Islet precursor cell (in vitro differentiated cells): ENCODE measurements around the gene XRCC4.

Experiments used
- DNase-seq: peaks from one replicate; pipeline ENCODE4 v3.0.0-alpha.2; 2018

The XRCC4 gene

DNA sequence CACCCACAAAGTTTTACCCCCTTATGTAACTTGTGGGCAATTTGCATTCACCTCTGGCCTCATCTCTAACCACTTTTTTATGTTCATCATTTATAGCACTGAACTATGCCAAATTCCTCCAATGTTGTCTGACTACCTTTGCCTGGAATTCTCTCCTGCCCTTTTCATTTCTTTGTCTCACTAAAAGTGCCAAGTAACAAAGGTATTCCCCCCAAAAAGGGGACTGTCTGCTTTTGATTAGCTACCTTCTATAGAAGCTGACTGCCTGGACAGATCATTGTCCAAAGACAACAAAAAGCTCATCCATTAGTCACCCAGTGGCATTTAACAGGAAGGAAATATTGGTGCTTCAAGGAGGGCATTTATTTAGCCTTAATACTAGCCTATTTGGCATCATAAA is 204.3 kb downstream of the XRCC4 start:
- no peak for DNase-seq

DNA sequence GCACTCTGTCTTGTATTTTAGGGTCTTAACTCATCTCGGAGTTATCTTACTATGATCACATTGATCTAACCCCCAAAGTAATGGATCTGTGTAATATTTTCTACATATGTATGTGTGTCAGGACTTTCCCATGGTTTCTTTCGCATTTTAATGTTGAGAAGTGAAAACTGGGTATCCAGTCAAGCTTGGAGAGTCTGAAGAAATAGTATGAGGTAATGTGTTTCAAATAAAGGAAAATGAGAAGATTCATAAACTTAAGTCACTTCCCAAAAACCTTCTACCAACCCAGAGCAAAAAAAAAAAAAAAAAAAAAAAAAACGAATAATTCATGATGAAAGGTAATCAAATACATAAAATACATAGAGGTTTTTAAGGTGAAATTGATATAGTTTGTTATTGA is 206.4 kb downstream of the XRCC4 start:
- DNase-seq: no peak

- no peak for DNase-seq
Observed at GRCh38 chr5:83285661-83286398, 208.5 kb downstream of the XRCC4 start.

- no peak for DNase-seq
Observed at GRCh38 chr5:83294246-83294645, 216.9 kb downstream of the XRCC4 start.

DNA sequence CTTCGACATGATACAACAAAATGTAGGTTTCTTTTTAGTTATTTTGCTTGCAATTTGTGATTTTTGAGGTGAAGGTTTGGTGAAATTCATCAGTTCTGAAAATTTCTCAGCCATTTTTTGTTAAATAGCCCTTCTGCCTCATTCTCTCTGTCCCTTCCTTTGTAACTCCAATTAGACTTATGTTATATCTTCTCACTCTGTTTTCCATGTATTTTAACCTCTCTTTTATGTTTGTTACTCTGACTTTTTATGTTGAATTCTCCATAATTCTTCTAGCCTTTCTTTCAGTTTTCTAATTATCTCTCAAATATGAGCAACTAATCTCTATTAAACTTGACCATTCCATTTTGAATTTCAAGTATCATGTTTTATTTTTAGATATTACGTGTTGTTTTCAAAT is 222.0 kb downstream of the XRCC4 start:
- no peak for DNase-seq

DNA sequence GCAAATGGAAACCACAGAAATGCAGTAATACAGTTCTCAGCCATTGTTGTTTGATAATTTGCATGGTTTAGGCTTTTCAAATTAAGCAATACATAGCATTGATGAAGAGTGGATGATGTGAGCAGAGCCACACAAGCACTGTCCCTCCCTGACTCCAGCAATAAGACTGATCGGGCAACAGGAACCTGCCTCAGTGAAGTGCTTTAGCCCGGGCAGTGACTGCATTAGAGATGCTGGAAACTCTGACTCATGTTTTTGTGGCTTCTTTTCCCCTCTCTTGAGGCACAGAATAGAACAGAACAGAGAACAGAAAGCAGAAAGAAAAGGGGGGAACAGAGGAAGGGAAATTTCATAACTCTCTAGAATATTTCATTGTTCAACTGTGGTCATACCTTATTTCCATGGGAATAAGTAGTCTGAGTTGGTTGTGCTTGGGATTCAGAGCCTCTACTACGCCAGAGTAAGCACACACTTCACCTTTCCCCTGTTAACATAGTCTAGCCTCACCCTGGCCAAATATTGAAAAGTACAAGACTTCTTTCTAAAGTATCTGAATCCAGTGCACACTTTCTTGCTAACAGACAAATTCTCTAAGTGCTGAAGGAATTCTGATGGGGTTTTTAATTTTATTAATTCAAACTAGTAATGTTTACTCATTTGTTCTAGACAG is 229.4 kb downstream of the XRCC4 start:
- peak; percentile 58 for DNase-seq

GRCh38 chr5:83312663-83313062 is 235.3 kb downstream of the XRCC4 start:
- no peak for DNase-seq

DNA sequence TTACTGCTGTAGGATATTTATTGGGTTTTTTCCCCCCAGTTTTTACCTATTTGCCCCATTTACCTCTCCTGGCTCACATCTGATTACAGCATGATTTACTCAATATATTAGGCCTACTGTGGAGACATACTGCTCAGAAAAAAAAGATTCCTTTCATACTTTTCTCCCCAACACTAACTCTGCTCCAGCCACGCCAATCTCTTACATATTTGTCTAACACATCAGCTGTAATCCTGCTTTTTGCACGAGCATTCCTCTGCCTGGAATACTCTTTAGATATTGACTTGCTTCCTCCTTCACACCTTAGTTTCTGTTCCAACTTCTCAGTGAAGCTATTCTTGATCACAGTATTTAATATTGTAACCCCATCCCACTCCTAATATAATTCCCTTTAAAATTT is 236.1 kb downstream of the XRCC4 start:
- no peak for DNase-seq

- no peak for DNase-seq
Observed at GRCh38 chr5:83321483-83322055, 244.2 kb downstream of the XRCC4 start.

GRCh38 chr5:83322273-83322924 is 245.1 kb downstream of the XRCC4 start:
- no peak for DNase-seq

DNA sequence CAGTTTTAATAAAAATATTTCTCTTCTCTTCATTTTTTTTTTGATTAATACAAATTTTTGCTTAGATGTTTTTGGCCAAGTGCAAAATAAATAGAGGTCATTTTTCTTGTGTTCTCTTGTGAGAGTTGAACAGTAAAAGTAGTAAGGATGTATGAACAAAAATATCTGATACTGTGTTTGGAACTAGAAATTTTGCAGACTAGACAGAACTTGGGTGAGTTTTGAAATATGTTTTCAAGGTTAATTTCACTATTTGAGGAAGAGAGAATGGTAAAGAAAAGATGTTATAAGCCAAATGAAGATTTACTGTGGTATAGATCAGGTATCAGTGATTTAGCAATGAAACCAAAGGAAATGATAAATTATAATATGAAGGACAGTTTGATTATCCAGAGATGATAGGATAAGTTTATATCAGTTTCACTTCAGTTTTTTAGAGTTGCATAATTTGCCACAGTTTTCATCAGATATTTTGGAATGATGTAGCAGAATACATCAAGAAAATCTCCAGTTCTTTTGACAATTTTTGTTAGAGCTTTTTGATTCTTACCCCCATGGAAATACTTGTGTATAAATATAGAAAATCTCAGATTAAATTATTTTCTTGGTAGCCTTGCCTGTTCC is 246.3 kb downstream of the XRCC4 start:
- DNase-seq: no peak

DNA sequence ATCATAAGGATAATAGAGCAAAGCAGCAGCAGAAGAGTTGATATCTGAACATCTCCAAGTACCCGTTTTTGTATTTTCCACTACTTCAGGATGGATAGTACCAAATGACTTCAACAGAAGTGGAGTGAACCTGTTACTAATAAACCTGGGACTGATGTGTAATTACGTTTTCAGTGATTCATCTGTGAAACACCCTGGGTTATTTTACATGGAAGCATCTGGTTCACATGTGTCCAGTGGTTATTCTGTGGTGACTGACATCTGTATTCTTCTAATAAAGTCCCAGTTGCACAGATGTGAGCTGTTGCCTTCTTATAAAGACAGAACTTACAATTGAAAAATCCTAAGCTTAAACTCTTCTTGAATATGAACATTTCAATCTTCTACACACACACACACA is 254.5 kb downstream of the XRCC4 start:
- no peak for DNase-seq

DNA sequence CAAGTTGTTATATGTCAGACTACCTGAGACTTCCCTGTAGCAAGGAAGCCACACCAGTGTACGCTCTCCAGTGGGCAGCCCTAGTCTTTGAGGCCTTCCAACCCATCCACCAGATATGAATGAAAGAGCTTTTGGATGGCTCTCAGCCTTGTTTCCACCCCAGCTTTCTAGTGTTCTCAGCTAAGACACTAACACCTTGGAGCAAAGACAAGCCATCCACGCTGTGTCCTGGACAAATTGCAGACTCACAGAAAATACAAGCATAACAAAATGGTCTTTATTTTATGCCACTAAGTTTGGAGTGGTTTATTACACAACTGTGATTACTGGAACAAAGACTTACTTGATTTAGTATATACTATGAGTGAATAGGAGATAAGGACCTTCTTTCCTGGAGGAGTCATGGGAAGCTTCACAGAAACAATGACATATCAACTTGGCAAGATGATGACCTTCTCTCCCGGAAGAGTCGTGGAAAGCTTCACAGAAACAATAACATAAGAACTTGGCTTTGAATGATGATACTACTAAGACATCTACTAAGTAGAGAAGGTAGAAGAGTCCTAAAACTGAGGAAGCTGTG is 260.2 kb downstream of the XRCC4 start:
- DNase-seq: no peak

- no peak for DNase-seq
Observed at GRCh38 chr5:83340511-83340918, 263.2 kb downstream of the XRCC4 start.

DNA sequence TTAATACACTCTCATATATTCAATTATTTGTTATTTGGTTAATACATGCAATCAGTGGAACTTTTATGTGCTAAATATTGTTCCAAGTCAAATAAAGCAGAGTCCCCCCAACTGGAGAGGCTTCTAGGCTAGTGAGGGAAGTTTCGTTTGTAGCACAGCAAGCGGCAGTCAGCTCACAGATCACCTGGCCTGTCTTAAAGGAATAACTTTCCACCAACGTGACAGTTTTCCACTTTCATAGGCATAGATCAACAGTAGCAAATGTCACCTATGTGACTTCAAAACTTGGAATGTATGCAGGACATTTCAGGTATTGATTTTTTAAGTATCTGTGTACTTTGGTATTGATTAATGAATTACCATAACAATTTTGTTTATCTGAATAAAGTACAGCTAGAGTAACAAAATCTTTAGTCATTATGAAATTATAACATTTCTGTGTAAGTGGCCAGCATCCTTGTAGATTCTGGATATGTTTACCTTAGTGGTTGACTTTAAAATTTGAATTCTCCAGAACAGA is 264.5 kb downstream of the XRCC4 start:
- DNase-seq: no peak

DNA sequence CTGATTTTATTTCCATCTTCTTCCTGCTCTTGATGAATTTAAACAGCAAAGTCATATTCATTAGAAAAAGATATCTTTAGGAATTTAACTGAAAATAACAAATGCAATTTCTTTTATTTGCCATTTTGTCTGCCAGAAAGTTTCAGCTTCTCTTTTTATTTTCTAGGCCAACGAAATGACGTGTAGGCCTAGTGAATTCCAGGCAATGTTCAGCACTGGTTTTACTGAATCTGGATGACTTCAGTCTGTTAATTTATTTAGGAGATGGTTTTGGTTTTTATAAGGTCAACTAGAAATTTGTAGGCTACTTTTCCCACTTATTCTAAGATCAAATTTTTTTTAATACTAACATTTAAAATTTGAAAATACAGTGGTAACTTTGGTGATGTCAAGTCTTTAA is 265.1 kb downstream of the XRCC4 start:
- DNase-seq: no peak

- DNase-seq: no peak
Observed at GRCh38 chr5:83343299-83343698, 266.0 kb downstream of the XRCC4 start.

- no peak for DNase-seq
Observed at GRCh38 chr5:83345423-83345822, 268.1 kb downstream of the XRCC4 start.

- DNase-seq: no peak
Observed at GRCh38 chr5:83348281-83348780, 271.0 kb downstream of the XRCC4 start.

DNA sequence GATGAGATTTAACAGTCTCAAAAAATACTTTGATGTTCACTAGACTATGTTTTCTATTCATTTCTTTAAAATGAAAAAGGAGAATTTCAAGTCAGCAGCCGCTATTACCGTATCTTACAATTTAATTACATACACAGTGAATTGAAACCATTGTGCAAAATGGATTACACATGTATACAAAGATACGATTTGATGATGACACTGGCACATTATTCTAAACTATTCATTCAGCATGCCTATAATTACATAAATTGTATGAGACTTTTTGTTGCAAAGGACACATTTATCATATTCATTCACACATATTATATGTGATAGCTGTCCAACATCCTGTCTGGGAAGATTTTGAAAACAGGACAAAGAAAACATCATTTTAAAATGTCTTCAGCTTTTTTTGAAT is 275.9 kb downstream of the XRCC4 start:
- no peak for DNase-seq

GRCh38 chr5:83353774-83354173 is 276.4 kb downstream of the XRCC4 start:
- no peak for DNase-seq

- no peak for DNase-seq
Observed at GRCh38 chr5:83354958-83355357, 277.6 kb downstream of the XRCC4 start.
